PC-9 (cell line): ENCODE results near the gene ST3GAL6. TPM values are rescaled to one million over a fixed set of nuclear protein-coding genes. Genes with fewer than 3 reads are reported as not detected.

ENCODE experiments used
- BruUV-seq: library from RNA; stranded (reverse); fragments of 400-500 nt; replicated peaks from 2 replicates; lab custom pipeline; 2021; lab: Mats Ljungman, UMichigan
- CTCF ChIA-PET: fragments of 300-600 bp; sonication (Branson Sonifier 250); formaldehyde crosslinking; loops from one replicate; lab custom pipeline; 2022; ENCODE audit warnings: antibody characterized with exemption; lab: Charles Lee
- POLR2A ChIA-PET: fragments of 300-600 bp; sonication (Branson Sonifier 250); formaldehyde crosslinking; loops from one replicate; lab custom pipeline; 2022; ENCODE audit warnings: antibody characterized with exemption; ENCODE audit not compliant: unreplicated experiment; lab: Charles Lee
- DNase-seq, 2 experiments: peaks; one replicate each; pipeline versions ENCODE4 v3.0.0 to v3.0.0-alpha.2; 2015 to 2022; ENCODE audit warnings: mixed read lengths in 1 of 2
- H2AFZ ChIP-seq: fragments of 200-600 bp; sonication (generic); 2 replicates; pipeline ENCODE4 v1.8.1; 2017; ENCODE audit warnings: antibody characterized with exemption
- H3F3A ChIP-seq: fragments of 200-600 bp; sonication (generic); 2 replicates; pipeline ENCODE4 v1.8.1; 2017; ENCODE audit warnings: antibody characterized with exemption, mild to moderate bottlenecking, low read depth; ENCODE audit not compliant: insufficient read depth
- H3K27ac ChIP-seq: fragments of 200-600 bp; sonication (generic); 2 replicates; pipeline ENCODE4 v1.6.1; 2016; ENCODE audit warnings: mixed run types
- H3K27me3 ChIP-seq: fragments of 200-600 bp; sonication (generic); 2 replicates; pipeline ENCODE4 v1.6.1; 2016; ENCODE audit warnings: low read depth, mixed run types; ENCODE audit not compliant: insufficient read depth
- H3K36me3 ChIP-seq: fragments of 200-600 bp; sonication (generic); 2 replicates; pipeline ENCODE4 v1.6.1; 2016; ENCODE audit warnings: low read depth, mixed run types
- H3K4me1 ChIP-seq: fragments of 200-600 bp; sonication (generic); replicated peaks from 2 replicates; pipeline ENCODE4 v1.6.1; 2016; ENCODE audit warnings: mixed run types; ENCODE audit not compliant: insufficient read depth
- H3K4me2 ChIP-seq: fragments of 200-600 bp; sonication (generic); 2 replicates; pipeline ENCODE4 v1.6.1; 2017; ENCODE audit warnings: mixed run types
- H3K4me3 ChIP-seq: fragments of 200-600 bp; sonication (generic); 2 replicates; pipeline ENCODE4 v1.6.1; 2016; ENCODE audit warnings: mixed run types
- H3K79me2 ChIP-seq: fragments of 200-600 bp; sonication (generic); 2 replicates; pipeline ENCODE4 v1.6.1; 2017; ENCODE audit warnings: low read depth, mixed run types
- H3K9me2 ChIP-seq: fragments of 200-600 bp; sonication (generic); 2 replicates; pipeline ENCODE4 v1.8.1; 2017; ENCODE audit warnings: mild to moderate bottlenecking; ENCODE audit not compliant: insufficient read depth
- H3K9me3 ChIP-seq: fragments of 200-600 bp; sonication (generic); 2 replicates; pipeline ENCODE4 v1.8.1; 2016; ENCODE audit warnings: low read depth; ENCODE audit not compliant: insufficient read depth
- H4K20me1 ChIP-seq: fragments of 200-600 bp; sonication (generic); 2 replicates; pipeline ENCODE4 v1.8.1; 2017; ENCODE audit not compliant: insufficient read depth
- EZH2 ChIP-seq: fragments of 200-600 bp; sonication (generic); IDR thresholded peaks from 2 replicates; pipeline ENCODE4 v1.8.0; 2017; ENCODE audit warnings: antibody characterized with exemption, low read depth
- intact Hi-C: fragments of 100-400 bp; cut with micrococcal nuclease; formaldehyde crosslinking; loops from one replicate; pipeline ENCODE4 v1.10.0; 2022; ENCODE audit not compliant: unreplicated experiment
- total RNA-seq: library from RNA; stranded (reverse); gene quantifications from 2 replicates; pipeline ENCODE4 v1.2.3, GENCODE V29; 2021
- TF ChIP-seq, protein P1 (sequence below): fragments of 200-600 bp; sonication (generic); conservative IDR thresholded peaks from 2 replicates; pipeline ENCODE4 v1.6.1; 2017; ENCODE audit warnings: mixed run types, antibody characterized with exemption, mild to moderate bottlenecking, moderate library complexity

The ST3GAL6 gene
- total RNA-seq, 1 experiment from 2014 or later, result 5.4 TPM

DNA sequence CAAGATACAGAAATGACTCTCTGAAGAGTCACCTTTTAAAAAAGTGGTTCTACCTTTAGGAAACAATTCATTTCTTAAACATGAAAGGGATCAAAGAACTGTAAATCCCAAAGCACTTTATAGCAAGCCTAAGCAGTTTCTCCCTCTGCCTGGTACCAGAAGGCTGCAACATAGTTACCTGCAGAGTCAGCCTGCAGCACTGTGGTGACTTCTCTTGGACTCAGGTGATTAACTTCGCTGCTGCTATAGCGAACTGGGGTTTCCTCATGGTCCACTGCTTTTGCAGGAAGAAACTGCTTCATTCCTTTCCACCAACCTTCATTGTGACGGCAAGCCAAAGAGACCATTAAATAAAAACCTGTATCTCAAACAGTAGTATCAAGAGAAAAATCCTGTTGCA lies 37.3 kb downstream of the ST3GAL6 start:
- Histone ChIP-seq H2AFZ (no peak overlapping the region), H3K4me3 (no peak overlapping the region), H3K9me2 (no peaks in the 10 kb centered on the region), H3K27ac (no peak overlapping the region), H3F3A (peaks cover 17% of the 10 kb centered on the region; the same call in 1 of the 2 replicates), H3K9me3 (no peaks in the 10 kb centered on the region), H3K27me3 (no peaks in the 10 kb centered on the region), H3K4me1 (no peaks in the 10 kb centered on the region), H3K79me2 (no peaks in the 10 kb centered on the region), H3K36me3 (peaks cover 29% of the 10 kb centered on the region; the same call in 1 of the 2 replicates), H4K20me1 (no peaks in the 10 kb centered on the region), H3K4me2 (no peak overlapping the region)
- intact Hi-C loops, result no loop called here
- CTCF ChIA-PET, result no interaction called here
- POLR2A ChIA-PET, result no interaction called here
- no peak for TF ChIP-seq EZH2
- TF ChIP-seq, protein P1, sequence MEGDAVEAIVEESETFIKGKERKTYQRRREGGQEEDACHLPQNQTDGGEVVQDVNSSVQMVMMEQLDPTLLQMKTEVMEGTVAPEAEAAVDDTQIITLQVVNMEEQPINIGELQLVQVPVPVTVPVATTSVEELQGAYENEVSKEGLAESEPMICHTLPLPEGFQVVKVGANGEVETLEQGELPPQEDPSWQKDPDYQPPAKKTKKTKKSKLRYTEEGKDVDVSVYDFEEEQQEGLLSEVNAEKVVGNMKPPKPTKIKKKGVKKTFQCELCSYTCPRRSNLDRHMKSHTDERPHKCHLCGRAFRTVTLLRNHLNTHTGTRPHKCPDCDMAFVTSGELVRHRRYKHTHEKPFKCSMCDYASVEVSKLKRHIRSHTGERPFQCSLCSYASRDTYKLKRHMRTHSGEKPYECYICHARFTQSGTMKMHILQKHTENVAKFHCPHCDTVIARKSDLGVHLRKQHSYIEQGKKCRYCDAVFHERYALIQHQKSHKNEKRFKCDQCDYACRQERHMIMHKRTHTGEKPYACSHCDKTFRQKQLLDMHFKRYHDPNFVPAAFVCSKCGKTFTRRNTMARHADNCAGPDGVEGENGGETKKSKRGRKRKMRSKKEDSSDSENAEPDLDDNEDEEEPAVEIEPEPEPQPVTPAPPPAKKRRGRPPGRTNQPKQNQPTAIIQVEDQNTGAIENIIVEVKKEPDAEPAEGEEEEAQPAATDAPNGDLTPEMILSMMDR, result no peak
- no TSS peak for BruUV-seq
- no peak for DNase-seq

DNA sequence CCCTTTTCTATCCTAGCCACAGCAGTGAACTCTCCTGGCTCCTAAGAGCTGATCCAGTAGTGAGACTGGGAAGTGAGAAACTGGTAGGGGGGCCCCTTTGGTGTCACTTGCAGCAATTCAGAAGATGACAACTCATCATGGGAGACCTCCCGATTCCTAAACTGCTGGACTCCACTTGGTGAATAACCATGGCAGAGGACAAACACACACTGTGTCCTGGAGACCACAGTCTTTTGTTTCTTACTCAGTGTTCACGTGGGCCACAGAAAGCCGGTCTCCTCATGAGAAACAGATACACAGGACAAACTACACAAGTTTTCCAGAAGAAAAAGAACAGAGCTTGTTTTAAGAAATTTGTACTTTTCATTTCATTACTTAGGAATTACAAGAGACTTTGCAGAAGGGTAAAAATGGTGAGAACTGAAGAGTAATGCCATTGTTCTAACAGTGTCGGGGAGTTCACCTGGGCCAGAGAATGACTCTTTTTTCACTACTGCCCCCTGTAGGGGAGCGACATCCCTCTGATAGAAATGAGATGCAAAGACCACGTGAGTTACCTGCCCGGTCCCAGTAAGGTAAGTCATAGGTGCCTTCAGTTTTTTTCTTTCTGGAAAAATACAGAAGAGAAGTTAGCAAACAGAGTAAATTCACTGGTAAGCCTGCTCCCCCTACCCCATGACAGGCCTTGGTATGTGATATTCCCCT lies 38.1 kb downstream of the ST3GAL6 start:
- Histone ChIP-seq H3K4me3 (no peak overlapping the region), H3K36me3 (peaks cover 35% of the 10 kb centered on the region; the same call in 1 of the 2 replicates), H2AFZ (no peak overlapping the region), H3K9me3 (no peaks in the 10 kb centered on the region), H3F3A (peaks cover 15% of the 10 kb centered on the region; the same call in 1 of the 2 replicates), H3K4me2 (no peak overlapping the region), H3K27me3 (no peaks in the 10 kb centered on the region), H3K4me1 (no peaks in the 10 kb centered on the region), H4K20me1 (no peaks in the 10 kb centered on the region), H3K79me2 (no peaks in the 10 kb centered on the region), H3K27ac (no peak overlapping the region), H3K9me2 (no peaks in the 10 kb centered on the region)
- ChIA-PET POLR2A (no interaction called here), CTCF (no interaction called here)
- no peak for DNase-seq
- intact Hi-C loops, result no loop called here
- no TSS peak for BruUV-seq
- TF ChIP-seq EZH2, result no peak
- TF ChIP-seq, protein P1, result no peak

DNA sequence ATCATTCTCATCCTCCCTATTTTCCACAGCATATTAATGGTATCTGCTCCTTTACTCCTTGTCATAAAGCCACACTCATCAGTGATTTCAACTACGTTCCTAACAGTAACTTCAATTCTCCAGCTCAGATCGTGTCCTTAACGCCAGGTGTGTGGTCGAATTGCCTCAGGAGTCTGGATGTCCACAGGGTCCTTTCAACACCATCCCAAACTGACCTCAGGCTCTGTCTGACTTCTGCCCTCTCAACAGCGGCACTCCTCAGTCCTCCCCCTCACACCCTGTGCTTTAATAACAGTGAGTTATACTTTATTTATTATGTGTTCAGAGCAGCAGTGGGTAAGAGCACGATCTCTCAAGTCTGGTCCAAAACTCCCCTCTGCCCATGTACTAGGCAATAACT lies 42.4 kb downstream of the ST3GAL6 start:
- ChIA-PET POLR2A (no interaction called here), CTCF (interaction anchor here (0.6 kb wide), 1 partner anchor 95 kb away, joined by 3 read pairs; no protein-coding TSS in a partner anchor)
- H3K36me3 ChIP-seq, result peaks cover 59% of the 10 kb centered on the region
- H3K4me3 ChIP-seq, result no peak overlapping the region
- TF ChIP-seq, protein P1, result no peak
- no peak for TF ChIP-seq EZH2
- H3K9me3 ChIP-seq, result no peaks in the 10 kb centered on the region
- intact Hi-C loops, result no loop called here
- no peak for DNase-seq
- H3K27ac ChIP-seq, result no peak overlapping the region
- H2AFZ ChIP-seq, result no peak overlapping the region
- H3K79me2 ChIP-seq, result no peaks in the 10 kb centered on the region
- no peaks in the 10 kb centered on the region for H3K9me2 ChIP-seq
- no peaks in the 10 kb centered on the region for H4K20me1 ChIP-seq
- BruUV-seq, result no TSS peak
- H3K4me2 ChIP-seq, result no peak overlapping the region
- no peaks in the 10 kb centered on the region for H3K4me1 ChIP-seq
- 0 out of 2 replicates have a peak, but pooled peaks cover 8% of the 10 kb centered on the region for H3F3A ChIP-seq
- no peaks in the 10 kb centered on the region for H3K27me3 ChIP-seq
